Fibroblast of lung (primary cell): ENCODE data around the gene VPS13D. TPM values are rescaled to one million over a fixed set of nuclear protein-coding genes. Genes with fewer than 3 reads are reported as not detected.

Experiments
- DNase-seq, 2 donors: peaks; one replicate each; pipeline versions ENCODE4 v3.0.0 to v3.0.0-alpha.2; 2010; ENCODE audit warnings: low read depth in 2 of 2
- H2AFZ ChIP-seq: 2 replicates; pipeline ENCODE4 v1.5.1; 2012; ENCODE audit warnings: low read length, control low read depth, inconsistent platforms
- H3K27ac ChIP-seq: 2 replicates; pipeline ENCODE4 v1.5.1; 2011; ENCODE audit warnings: low read length, control low read depth; ENCODE audit not compliant: insufficient read depth
- H3K27me3 ChIP-seq: 2 replicates; pipeline ENCODE4 v1.5.1; 2011; ENCODE audit warnings: mild to moderate bottlenecking, low read length; ENCODE audit not compliant: control insufficient read depth, insufficient read depth
- H3K36me3 ChIP-seq: 2 replicates; pipeline ENCODE4 v1.5.1; 2011; ENCODE audit warnings: low read length; ENCODE audit not compliant: control insufficient read depth, insufficient read depth
- H3K4me1 ChIP-seq: 2 replicates; pipeline ENCODE4 v1.5.1; 2011; ENCODE audit warnings: low read length; ENCODE audit not compliant: control insufficient read depth, insufficient read depth; ENCODE audit errors: extremely low read depth
- H3K4me2 ChIP-seq: 2 replicates; pipeline ENCODE4 v1.5.1; 2011; ENCODE audit warnings: low read length, control low read depth; ENCODE audit not compliant: insufficient read depth; ENCODE audit errors: extremely low read depth
- H3K4me3 ChIP-seq, 4 experiments: fragments of 200-600 bp in 1 of 4; sonication (generic) in 1 of 4; replicated peaks in 1 of 4; 2 replicates each; pipeline ENCODE4 v1.5.1; 2011 to 2016; ENCODE audit warnings: low read length in 4 of 4, low read depth in 3 of 4, mild to moderate bottlenecking in 3 of 4, control low read depth in 2 of 4, inconsistent platforms in 1 of 4, mixed read lengths in 1 of 4; ENCODE audit not compliant: insufficient read depth in 1 of 4; ENCODE audit errors: control extremely low read depth in 1 of 4
- H3K79me2 ChIP-seq: 2 replicates; pipeline ENCODE4 v1.5.1; 2012; ENCODE audit warnings: mild to moderate bottlenecking, low read length, inconsistent platforms; ENCODE audit not compliant: control insufficient read depth, insufficient read depth
- H3K9ac ChIP-seq: 2 replicates; pipeline ENCODE4 v1.5.1; 2011; ENCODE audit warnings: mild to moderate bottlenecking, low read length, control low read depth; ENCODE audit not compliant: insufficient read depth
- H3K9me3 ChIP-seq: 2 replicates; pipeline ENCODE4 v1.5.1; 2012; ENCODE audit warnings: low read depth, low read length; ENCODE audit not compliant: control insufficient read depth, insufficient read depth
- H4K20me1 ChIP-seq: 2 replicates; pipeline ENCODE4 v1.5.1; 2011; ENCODE audit warnings: low read length; ENCODE audit not compliant: control insufficient read depth, insufficient read depth; ENCODE audit errors: extremely low read depth
- CTCF ChIP-seq, 2 donors: IDR thresholded peaks in 1 of 2; conservative IDR thresholded peaks in 1 of 2; 1 replicate in 1 of 2; 2 replicates in 1 of 2; pipeline ENCODE4 v1.5.1; 2011 to 2012; ENCODE audit warnings: low read length in 2 of 2, control low read depth in 1 of 2, inconsistent platforms in 1 of 2, low read depth in 1 of 2, mild to moderate bottlenecking in 1 of 2
- EZH2 ChIP-seq: IDR thresholded peaks from 2 replicates; pipeline ENCODE4 v1.5.1; 2012; ENCODE audit warnings: low read length, control low read depth, mild to moderate bottlenecking; ENCODE audit errors: missing control alignments
- polyA plus RNA-seq, 2 donors: library from polyadenylated mRNA; depleted of rRNA in 1 of 2; stranded (reverse) in 1 of 2; unstranded in 1 of 2; fragments of >200 nt; gene quantifications; 2 replicates each; pipeline ENCODE4 v1.2.1, GENCODE V29; 2011 to 2012; ENCODE audit warnings: missing spikeins in 1 of 2
- total RNA-seq: library from RNA; depleted of rRNA; stranded (reverse); fragments of >200 nt; gene quantifications from 2 replicates; pipeline ENCODE4 v1.2.1, GENCODE V29; 2014

The VPS13D gene
- total and polyA plus RNA-seq, 2 donors (not counting 1 experiment from before 2014, with no cell fraction given), result 14.6 to 40.0 TPM

DNA sequence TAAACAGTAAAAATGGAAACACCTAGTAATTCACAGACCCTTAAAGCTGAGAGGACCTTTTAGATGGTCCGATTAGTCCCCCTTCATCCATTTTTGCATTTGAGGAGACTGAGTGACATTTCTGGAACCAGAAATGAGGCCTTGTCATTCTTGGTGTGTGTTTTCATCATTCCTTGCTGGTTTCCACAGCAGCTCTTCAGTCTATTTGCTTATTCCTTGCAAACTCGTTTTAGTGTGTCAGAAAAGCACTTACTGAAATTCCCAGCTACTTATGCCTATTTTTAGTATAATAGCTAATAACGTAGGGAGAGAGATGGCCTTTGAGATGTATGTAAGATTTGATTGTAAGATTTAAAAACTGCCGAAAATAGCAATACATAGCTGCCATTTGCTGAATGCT, 70.9 kb downstream of the VPS13D start:
- DNase-seq, result no peak
- H4K20me1 ChIP-seq, result no peaks in the 10 kb centered on the region
- H3K27ac ChIP-seq, result no peak overlapping the region

DNA sequence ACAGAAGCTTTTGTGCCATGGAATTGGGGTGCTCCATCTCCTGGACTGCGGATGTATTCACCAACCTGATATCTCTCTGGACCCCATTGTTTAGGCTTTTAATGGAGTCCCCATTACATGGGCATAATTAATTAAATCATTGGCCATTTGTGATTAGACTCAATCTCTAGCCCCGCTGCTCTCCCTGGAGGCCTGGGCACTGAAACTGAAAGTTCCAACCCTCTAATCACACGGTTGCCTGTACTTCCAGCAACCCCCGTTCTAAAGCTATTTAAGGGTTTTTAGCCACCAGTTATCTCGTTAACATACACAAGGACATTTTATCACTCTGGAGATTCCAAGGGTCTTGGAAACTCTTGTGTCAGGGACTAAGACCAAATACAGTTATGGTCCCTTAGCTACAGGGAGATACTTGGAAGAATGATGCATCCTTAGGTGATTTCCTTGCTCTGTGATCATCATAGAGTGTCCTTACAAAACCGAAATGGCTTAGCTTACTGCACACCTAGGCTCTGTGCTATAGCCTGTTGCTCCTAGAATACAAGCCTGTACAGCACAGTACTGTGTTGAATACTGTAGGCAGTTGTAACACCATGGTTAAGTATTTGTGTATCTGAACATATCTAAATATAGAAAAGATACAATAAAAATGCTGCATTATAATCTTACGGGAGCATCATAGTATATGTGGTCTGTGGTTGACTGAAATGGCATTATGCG, 71.8 kb downstream of the VPS13D start:
- Histone ChIP-seq H3K36me3 (peaks cover 5% of the 10 kb centered on the region), H2AFZ (no peak overlapping the region), H3K4me3 (no peak overlapping the region), H4K20me1 (no peaks in the 10 kb centered on the region), H3K4me2 (no peak overlapping the region), H3K79me2 (no peaks in the 10 kb centered on the region), H3K27me3 (no peaks in the 10 kb centered on the region), H3K9me3 (no peaks in the 10 kb centered on the region), H3K9ac (no peak overlapping the region), H3K4me1 (no peaks in the 10 kb centered on the region), H3K27ac (no peak overlapping the region)
- no peak for DNase-seq
- TF ChIP-seq EZH2, result no peak
- no peak for TF ChIP-seq CTCF (conservative IDR thresholded peaks at IDR 0.05 in 1 of 2, IDR thresholded peaks at IDR 0.05 in 1 of 2; ENCODE audit: low read depth in 1 of 2, low read length in 2 of 2)

More for the DNA sequence above, 70.9 kb downstream of the VPS13D start:
- Histone ChIP-seq H3K4me3 (no peak overlapping the region), H3K9me3 (no peaks in the 10 kb centered on the region), H3K9ac (no peak overlapping the region), H3K79me2 (no peaks in the 10 kb centered on the region), H3K4me1 (peaks cover 3% of the 10 kb centered on the region), H3K36me3 (peaks cover 3% of the 10 kb centered on the region), H2AFZ (no peak overlapping the region), H3K27me3 (no peaks in the 10 kb centered on the region), H3K4me2 (no peak overlapping the region)
- TF ChIP-seq CTCF (conservative IDR thresholded peaks at IDR 0.05 in 1 of 2, IDR thresholded peaks at IDR 0.05 in 1 of 2; ENCODE audit: low read depth in 1 of 2, low read length in 2 of 2), result no peak
- no peak for TF ChIP-seq EZH2

GRCh38 chr1:12302798-12303447, 73.1 kb downstream of the VPS13D start:
- Histone ChIP-seq H3K36me3 (peaks cover 5% of the 10 kb centered on the region), H3K79me2 (no peaks in the 10 kb centered on the region), H3K4me3 (no peak overlapping the region), H3K9me3 (no peaks in the 10 kb centered on the region), H3K27ac (no peak overlapping the region), H3K4me2 (no peak overlapping the region), H3K4me1 (no peaks in the 10 kb centered on the region), H4K20me1 (no peaks in the 10 kb centered on the region), H3K9ac (no peak overlapping the region), H2AFZ (no peak overlapping the region), H3K27me3 (no peaks in the 10 kb centered on the region)
- TF ChIP-seq CTCF (conservative IDR thresholded peaks at IDR 0.05 in 1 of 2, IDR thresholded peaks at IDR 0.05 in 1 of 2; ENCODE audit: low read depth in 1 of 2, low read length in 2 of 2), result no peak
- no peak for TF ChIP-seq EZH2
- DNase-seq, result peak in 1 of 2 donors; percentile 74
